Liver (tissue), 3 donors: ENCODE measurements around the gene MAPK4.

Experiments
- EGR1 ChIP-seq, 2 donors: IDR thresholded peaks; 2 replicates each; pipeline ENCODE4 v1.6.1; 2016 to 2018; ENCODE audit warnings: antibody characterized with exemption in 2 of 2, low read depth in 2 of 2
- FOXA1 ChIP-seq: IDR thresholded peaks from 2 replicates; pipeline ENCODE4 v1.6.1; 2016; ENCODE audit warnings: antibody characterized with exemption
- HNF4A ChIP-seq, 2 donors: conservative IDR thresholded peaks; 2 replicates each; pipeline ENCODE4 v1.6.1; 2016; ENCODE audit warnings: antibody characterized with exemption in 2 of 2, mild to moderate bottlenecking in 2 of 2
- REST ChIP-seq: IDR thresholded peaks from 2 replicates; pipeline ENCODE4 v1.6.1; 2016; ENCODE audit warnings: antibody characterized with exemption, mild to moderate bottlenecking
- RXRA ChIP-seq, 2 donors: IDR thresholded peaks; 2 replicates each; pipeline ENCODE4 v1.6.1; 2017 to 2018; ENCODE audit warnings: antibody characterized with exemption in 2 of 2, mild to moderate bottlenecking in 1 of 2
- SP1 ChIP-seq: IDR thresholded peaks from 2 replicates; pipeline ENCODE4 v1.6.1; 2018; ENCODE audit warnings: antibody characterized with exemption, mild to moderate bottlenecking
- YY1 ChIP-seq: IDR thresholded peaks from 2 replicates; pipeline ENCODE4 v1.6.1; 2016; ENCODE audit warnings: antibody characterized with exemption, mild to moderate bottlenecking
- TF ChIP-seq, protein P1 (sequence below): fragments of 150-350 bp; IDR thresholded peaks from 2 replicates; pipeline ENCODE4 v1.5.1; 2017; ENCODE audit warnings: improper control_type of control experiment, low read depth, low read length; ENCODE audit not compliant: missing input control
- TF ChIP-seq, protein P2 (sequence below): IDR thresholded peaks from 2 replicates; pipeline ENCODE4 v1.6.1; 2016; ENCODE audit warnings: antibody characterized with exemption
- donor health status: healthy.
- donor health status: healthy.

DNA sequence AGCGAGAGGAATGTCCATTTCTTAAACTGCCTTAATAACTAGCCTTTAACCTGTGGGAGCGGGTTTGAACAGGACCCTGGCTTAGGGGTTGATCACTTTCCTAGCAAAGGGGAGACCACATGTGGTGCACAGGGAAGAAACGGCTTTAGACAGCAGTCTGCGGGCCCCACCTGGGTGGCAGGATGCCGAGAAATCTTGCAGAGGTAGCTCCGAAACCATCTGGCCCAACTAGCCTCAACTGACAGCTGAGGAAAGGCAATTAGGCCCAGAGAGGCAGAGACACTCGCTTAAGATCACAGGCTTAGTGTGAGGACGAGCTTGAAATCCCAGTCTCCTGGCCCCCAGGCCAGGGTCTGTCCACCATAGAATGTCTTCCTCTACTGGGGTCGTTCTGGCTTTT is 170.1 kb downstream of the MAPK4 start:
- TF ChIP-seq, protein P1, sequence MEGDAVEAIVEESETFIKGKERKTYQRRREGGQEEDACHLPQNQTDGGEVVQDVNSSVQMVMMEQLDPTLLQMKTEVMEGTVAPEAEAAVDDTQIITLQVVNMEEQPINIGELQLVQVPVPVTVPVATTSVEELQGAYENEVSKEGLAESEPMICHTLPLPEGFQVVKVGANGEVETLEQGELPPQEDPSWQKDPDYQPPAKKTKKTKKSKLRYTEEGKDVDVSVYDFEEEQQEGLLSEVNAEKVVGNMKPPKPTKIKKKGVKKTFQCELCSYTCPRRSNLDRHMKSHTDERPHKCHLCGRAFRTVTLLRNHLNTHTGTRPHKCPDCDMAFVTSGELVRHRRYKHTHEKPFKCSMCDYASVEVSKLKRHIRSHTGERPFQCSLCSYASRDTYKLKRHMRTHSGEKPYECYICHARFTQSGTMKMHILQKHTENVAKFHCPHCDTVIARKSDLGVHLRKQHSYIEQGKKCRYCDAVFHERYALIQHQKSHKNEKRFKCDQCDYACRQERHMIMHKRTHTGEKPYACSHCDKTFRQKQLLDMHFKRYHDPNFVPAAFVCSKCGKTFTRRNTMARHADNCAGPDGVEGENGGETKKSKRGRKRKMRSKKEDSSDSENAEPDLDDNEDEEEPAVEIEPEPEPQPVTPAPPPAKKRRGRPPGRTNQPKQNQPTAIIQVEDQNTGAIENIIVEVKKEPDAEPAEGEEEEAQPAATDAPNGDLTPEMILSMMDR = no peak
- no peak for TF ChIP-seq RXRA (IDR thresholded peaks at IDR 0.05)
- TF ChIP-seq, protein P2, sequence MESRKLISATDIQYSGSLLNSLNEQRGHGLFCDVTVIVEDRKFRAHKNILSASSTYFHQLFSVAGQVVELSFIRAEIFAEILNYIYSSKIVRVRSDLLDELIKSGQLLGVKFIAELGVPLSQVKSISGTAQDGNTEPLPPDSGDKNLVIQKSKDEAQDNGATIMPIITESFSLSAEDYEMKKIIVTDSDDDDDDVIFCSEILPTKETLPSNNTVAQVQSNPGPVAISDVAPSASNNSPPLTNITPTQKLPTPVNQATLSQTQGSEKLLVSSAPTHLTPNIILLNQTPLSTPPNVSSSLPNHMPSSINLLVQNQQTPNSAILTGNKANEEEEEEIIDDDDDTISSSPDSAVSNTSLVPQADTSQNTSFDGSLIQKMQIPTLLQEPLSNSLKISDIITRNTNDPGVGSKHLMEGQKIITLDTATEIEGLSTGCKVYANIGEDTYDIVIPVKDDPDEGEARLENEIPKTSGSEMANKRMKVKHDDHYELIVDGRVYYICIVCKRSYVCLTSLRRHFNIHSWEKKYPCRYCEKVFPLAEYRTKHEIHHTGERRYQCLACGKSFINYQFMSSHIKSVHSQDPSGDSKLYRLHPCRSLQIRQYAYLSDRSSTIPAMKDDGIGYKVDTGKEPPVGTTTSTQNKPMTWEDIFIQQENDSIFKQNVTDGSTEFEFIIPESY = no peak
- no peak for TF ChIP-seq EGR1 (IDR thresholded peaks at IDR 0.05; ENCODE audit: low read depth in 2 of 2)
- no peak for TF ChIP-seq REST
- no peak for TF ChIP-seq HNF4A (conservative IDR thresholded peaks at IDR 0.05)
- no peak for TF ChIP-seq YY1
- no peak for TF ChIP-seq SP1
- no peak for TF ChIP-seq FOXA1
